K562 (cell line): ENCODE results near the gene VPS4A. TPM values are rescaled to one million over a fixed set of nuclear protein-coding genes. Genes with fewer than 3 reads are reported as not detected.

ENCODE experiments used
- ILF3 ChIP-seq: fragments of 450-650 bp; IDR thresholded peaks from 2 replicates; pipeline ENCODE4 v1.6.1; 2018; ENCODE audit warnings: antibody characterized with exemption, mild to moderate bottlenecking, moderate library complexity, borderline replicate concordance
- LEF1 ChIP-seq: fragments of 450-650 bp; IDR thresholded peaks from 2 replicates; pipeline ENCODE4 v1.6.1; 2016; ENCODE audit warnings: mild to moderate bottlenecking
- RUNX1 ChIP-seq: sonication (generic); IDR thresholded peaks from 2 replicates; pipeline ENCODE4 v1.6.1; 2016; ENCODE audit warnings: antibody characterized with exemption, low read depth
- SOX6 ChIP-seq: fragments of 450-650 bp; IDR thresholded peaks from 2 replicates; pipeline ENCODE4 v1.6.1; 2014; ENCODE audit warnings: mild to moderate bottlenecking
- polyA plus RNA-seq, 8 experiments: library from polyadenylated mRNA; depleted of rRNA in 4 of 8; stranded (reverse) in 5 of 8; unstranded in 3 of 8; fragments of >200 nt; fragmentation: Nextera tagmentation in 2 of 8; fragmentation: Illumina TruSeq in 1 of 8; extraction: Ambion mirVana in 2 of 8; extraction: Trizol in 1 of 8; gene quantifications; 2 replicates each; pipeline versions ENCODE4 v1.2.1 to v1.2.3, GENCODE V29; 2011 to 2014; ENCODE audit warnings: inconsistent platforms in 1 of 8, missing spikeins in 1 of 8
- total RNA-seq, 7 experiments: library from RNA; depleted of rRNA in 6 of 7; stranded (reverse); fragments of >200 nt in 6 of 7; fragmentation: Illumina TruSeq in 2 of 7; extraction: Trizol in 2 of 7; gene quantifications; 2 replicates each; pipeline versions ENCODE4 v1.2.1 to v1.2.3, GENCODE V29; 2011 to 2021; ENCODE audit warnings: low replicate concordance in 1 of 7
- TF ChIP-seq, protein P1 (sequence below): fragments of 250-450 bp; sonication (Bioruptor Pico); IDR thresholded peaks from 2 replicates; pipeline ENCODE4 v1.4.0; 2020; ENCODE audit warnings: mild to moderate bottlenecking
- TF ChIP-seq, protein P2 (sequence below): conservative IDR thresholded peaks from 2 replicates; pipeline ENCODE4 v1.6.1; 2011; ENCODE audit warnings: low read depth, mild to moderate bottlenecking, low read length; ENCODE audit not compliant: control insufficient read depth
- TF ChIP-seq, protein P3 (sequence below): fragments of 450-650 bp; IDR thresholded peaks from 2 replicates; pipeline ENCODE4 v1.6.1; 2016; ENCODE audit warnings: mild to moderate bottlenecking, moderate library complexity
- TF ChIP-seq, protein P4 (sequence below): fragments of 450-650 bp; formaldehyde crosslinking; IDR thresholded peaks from 2 replicates; pipeline ENCODE4 v1.4.0; 2020; ENCODE audit warnings: mild to moderate bottlenecking, moderate library complexity

VPS4A gene
- total and polyA plus RNA-seq, 9 of the 15 experiments (the other 6 are each of a cell fraction or from before 2014, with no cell fraction given) = 7.6 to 45.4 (median 29.9) TPM

DNA sequence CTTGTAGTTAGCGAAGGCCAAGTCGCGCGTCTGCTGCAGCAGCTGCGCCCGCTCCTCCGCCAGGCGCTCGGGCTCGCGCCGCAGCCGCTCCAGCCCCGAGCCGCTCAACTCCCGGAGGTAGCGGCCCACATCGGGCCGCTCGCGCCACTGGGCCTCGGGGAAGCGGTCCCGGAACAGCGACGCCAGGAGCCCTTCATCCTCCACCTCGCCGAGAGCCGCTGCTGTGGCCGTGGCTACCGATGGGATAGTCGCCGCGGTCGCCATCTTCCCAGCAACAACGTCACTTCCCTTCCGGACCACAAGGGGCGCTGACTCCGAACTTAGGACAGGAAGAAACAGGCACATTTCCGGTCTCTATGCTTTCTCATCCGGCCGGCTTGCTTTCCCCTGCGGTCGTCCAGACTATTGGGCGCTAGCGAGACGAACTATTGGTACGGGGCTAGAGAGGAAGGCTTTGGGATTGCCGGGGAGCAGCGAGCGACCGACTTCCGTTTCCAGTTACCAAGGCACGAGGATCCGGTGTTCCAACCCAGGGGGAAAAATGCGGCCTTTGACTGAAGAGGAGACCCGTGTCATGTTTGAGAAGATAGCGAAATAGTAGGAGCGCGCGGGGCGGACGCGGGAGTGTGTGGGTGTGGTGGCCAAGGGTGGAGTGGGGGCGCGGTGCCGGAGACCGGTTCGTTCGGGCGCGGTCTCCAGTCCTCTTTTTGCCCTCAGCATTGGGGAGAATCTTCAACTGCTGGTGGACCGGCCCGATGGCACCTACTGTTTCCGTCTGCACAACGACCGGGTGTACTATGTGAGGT, 28.3 kb downstream of the VPS4A start, which contains the start of the genes COG8 and NIP7 (continued):
- TF ChIP-seq, protein P1, sequence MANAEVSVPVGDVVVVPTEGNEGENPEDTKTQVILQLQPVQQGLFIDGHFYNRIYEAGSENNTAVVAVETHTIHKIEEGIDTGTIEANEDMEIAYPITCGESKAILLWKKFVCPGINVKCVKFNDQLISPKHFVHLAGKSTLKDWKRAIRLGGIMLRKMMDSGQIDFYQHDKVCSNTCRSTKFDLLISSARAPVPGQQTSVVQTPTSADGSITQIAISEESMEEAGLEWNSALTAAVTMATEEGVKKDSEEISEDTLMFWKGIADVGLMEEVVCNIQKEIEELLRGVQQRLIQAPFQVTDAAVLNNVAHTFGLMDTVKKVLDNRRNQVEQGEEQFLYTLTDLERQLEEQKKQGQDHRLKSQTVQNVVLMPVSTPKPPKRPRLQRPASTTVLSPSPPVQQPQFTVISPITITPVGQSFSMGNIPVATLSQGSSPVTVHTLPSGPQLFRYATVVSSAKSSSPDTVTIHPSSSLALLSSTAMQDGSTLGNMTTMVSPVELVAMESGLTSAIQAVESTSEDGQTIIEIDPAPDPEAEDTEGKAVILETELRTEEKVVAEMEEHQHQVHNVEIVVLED (CRISPR knock-in tag) = no peak
- peak; percentile 31; the same call in 1 of the 2 replicates for TF ChIP-seq ILF3
- TF ChIP-seq RUNX1 = no peak
- TF ChIP-seq, protein P2, sequence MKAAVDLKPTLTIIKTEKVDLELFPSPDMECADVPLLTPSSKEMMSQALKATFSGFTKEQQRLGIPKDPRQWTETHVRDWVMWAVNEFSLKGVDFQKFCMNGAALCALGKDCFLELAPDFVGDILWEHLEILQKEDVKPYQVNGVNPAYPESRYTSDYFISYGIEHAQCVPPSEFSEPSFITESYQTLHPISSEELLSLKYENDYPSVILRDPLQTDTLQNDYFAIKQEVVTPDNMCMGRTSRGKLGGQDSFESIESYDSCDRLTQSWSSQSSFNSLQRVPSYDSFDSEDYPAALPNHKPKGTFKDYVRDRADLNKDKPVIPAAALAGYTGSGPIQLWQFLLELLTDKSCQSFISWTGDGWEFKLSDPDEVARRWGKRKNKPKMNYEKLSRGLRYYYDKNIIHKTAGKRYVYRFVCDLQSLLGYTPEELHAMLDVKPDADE = peak; percentile 92
- TF ChIP-seq, protein P3, sequence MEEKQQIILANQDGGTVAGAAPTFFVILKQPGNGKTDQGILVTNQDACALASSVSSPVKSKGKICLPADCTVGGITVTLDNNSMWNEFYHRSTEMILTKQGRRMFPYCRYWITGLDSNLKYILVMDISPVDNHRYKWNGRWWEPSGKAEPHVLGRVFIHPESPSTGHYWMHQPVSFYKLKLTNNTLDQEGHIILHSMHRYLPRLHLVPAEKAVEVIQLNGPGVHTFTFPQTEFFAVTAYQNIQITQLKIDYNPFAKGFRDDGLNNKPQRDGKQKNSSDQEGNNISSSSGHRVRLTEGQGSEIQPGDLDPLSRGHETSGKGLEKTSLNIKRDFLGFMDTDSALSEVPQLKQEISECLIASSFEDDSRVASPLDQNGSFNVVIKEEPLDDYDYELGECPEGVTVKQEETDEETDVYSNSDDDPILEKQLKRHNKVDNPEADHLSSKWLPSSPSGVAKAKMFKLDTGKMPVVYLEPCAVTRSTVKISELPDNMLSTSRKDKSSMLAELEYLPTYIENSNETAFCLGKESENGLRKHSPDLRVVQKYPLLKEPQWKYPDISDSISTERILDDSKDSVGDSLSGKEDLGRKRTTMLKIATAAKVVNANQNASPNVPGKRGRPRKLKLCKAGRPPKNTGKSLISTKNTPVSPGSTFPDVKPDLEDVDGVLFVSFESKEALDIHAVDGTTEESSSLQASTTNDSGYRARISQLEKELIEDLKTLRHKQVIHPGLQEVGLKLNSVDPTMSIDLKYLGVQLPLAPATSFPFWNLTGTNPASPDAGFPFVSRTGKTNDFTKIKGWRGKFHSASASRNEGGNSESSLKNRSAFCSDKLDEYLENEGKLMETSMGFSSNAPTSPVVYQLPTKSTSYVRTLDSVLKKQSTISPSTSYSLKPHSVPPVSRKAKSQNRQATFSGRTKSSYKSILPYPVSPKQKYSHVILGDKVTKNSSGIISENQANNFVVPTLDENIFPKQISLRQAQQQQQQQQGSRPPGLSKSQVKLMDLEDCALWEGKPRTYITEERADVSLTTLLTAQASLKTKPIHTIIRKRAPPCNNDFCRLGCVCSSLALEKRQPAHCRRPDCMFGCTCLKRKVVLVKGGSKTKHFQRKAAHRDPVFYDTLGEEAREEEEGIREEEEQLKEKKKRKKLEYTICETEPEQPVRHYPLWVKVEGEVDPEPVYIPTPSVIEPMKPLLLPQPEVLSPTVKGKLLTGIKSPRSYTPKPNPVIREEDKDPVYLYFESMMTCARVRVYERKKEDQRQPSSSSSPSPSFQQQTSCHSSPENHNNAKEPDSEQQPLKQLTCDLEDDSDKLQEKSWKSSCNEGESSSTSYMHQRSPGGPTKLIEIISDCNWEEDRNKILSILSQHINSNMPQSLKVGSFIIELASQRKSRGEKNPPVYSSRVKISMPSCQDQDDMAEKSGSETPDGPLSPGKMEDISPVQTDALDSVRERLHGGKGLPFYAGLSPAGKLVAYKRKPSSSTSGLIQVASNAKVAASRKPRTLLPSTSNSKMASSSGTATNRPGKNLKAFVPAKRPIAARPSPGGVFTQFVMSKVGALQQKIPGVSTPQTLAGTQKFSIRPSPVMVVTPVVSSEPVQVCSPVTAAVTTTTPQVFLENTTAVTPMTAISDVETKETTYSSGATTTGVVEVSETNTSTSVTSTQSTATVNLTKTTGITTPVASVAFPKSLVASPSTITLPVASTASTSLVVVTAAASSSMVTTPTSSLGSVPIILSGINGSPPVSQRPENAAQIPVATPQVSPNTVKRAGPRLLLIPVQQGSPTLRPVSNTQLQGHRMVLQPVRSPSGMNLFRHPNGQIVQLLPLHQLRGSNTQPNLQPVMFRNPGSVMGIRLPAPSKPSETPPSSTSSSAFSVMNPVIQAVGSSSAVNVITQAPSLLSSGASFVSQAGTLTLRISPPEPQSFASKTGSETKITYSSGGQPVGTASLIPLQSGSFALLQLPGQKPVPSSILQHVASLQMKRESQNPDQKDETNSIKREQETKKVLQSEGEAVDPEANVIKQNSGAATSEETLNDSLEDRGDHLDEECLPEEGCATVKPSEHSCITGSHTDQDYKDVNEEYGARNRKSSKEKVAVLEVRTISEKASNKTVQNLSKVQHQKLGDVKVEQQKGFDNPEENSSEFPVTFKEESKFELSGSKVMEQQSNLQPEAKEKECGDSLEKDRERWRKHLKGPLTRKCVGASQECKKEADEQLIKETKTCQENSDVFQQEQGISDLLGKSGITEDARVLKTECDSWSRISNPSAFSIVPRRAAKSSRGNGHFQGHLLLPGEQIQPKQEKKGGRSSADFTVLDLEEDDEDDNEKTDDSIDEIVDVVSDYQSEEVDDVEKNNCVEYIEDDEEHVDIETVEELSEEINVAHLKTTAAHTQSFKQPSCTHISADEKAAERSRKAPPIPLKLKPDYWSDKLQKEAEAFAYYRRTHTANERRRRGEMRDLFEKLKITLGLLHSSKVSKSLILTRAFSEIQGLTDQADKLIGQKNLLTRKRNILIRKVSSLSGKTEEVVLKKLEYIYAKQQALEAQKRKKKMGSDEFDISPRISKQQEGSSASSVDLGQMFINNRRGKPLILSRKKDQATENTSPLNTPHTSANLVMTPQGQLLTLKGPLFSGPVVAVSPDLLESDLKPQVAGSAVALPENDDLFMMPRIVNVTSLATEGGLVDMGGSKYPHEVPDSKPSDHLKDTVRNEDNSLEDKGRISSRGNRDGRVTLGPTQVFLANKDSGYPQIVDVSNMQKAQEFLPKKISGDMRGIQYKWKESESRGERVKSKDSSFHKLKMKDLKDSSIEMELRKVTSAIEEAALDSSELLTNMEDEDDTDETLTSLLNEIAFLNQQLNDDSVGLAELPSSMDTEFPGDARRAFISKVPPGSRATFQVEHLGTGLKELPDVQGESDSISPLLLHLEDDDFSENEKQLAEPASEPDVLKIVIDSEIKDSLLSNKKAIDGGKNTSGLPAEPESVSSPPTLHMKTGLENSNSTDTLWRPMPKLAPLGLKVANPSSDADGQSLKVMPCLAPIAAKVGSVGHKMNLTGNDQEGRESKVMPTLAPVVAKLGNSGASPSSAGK = peak; percentile 56
- peak; percentile 37 for TF ChIP-seq SOX6
- 0 out of 2 replicates have a peak, but pooled peaks have one; percentile 20 for TF ChIP-seq LEF1
- TF ChIP-seq, protein P4, sequence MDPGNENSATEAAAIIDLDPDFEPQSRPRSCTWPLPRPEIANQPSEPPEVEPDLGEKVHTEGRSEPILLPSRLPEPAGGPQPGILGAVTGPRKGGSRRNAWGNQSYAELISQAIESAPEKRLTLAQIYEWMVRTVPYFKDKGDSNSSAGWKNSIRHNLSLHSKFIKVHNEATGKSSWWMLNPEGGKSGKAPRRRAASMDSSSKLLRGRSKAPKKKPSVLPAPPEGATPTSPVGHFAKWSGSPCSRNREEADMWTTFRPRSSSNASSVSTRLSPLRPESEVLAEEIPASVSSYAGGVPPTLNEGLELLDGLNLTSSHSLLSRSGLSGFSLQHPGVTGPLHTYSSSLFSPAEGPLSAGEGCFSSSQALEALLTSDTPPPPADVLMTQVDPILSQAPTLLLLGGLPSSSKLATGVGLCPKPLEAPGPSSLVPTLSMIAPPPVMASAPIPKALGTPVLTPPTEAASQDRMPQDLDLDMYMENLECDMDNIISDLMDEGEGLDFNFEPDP = no peak
